GM12873 (cell line): Measurements from ENCODE around the gene RAP1A.

Experiments
- TF ChIP-seq, protein P1 (sequence below): IDR thresholded peaks from 2 replicates; pipeline ENCODE4 v1.5.1; 2012; ENCODE audit warnings: low read depth, mild to moderate bottlenecking, moderate library complexity, low read length, control low read depth; ENCODE audit not compliant: insufficient read depth; ENCODE audit errors: missing control alignments

Gene RAP1A

DNA sequence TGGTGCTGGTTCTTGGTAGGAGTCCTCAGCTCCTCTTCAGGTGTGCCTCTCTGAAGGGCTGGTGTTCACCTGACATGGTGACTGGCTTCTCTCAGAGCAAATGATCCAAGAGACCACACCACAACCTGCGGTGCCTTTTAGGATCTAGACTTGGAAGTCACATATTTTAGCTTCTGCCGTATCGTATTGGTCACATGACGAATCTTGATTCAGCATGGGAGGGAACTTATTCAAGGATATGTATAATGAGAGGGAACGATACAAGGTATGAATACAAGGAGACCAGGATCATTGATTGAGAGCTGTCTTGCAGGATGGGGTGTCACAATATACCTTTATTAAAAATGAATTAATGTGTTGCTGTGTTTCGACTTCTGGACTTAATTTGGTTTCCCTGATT is 58.0 kb downstream of the RAP1A start:
- TF ChIP-seq, protein P1, sequence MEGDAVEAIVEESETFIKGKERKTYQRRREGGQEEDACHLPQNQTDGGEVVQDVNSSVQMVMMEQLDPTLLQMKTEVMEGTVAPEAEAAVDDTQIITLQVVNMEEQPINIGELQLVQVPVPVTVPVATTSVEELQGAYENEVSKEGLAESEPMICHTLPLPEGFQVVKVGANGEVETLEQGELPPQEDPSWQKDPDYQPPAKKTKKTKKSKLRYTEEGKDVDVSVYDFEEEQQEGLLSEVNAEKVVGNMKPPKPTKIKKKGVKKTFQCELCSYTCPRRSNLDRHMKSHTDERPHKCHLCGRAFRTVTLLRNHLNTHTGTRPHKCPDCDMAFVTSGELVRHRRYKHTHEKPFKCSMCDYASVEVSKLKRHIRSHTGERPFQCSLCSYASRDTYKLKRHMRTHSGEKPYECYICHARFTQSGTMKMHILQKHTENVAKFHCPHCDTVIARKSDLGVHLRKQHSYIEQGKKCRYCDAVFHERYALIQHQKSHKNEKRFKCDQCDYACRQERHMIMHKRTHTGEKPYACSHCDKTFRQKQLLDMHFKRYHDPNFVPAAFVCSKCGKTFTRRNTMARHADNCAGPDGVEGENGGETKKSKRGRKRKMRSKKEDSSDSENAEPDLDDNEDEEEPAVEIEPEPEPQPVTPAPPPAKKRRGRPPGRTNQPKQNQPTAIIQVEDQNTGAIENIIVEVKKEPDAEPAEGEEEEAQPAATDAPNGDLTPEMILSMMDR, result no peak

DNA sequence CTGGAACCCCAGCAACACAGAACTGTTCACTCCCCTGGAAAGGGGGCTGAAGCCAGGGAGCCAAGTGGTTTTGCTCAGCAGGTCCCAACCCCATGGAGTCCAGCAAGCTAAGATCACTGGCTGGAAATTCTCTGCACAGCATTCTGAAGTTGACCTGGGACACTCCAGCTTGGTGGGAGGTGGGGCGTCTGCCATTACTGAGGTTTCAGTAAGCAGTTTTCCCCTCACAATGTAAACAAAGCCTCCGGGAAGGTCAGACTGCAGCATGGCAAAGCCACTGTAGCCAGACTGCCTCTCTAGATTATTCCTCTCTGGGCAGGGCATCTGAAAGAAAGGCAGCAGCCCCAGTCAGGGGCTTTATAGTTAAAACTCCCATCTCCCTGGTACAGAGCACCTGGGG is 60.0 kb downstream of the RAP1A start:
- TF ChIP-seq, protein P1, result no peak

DNA sequence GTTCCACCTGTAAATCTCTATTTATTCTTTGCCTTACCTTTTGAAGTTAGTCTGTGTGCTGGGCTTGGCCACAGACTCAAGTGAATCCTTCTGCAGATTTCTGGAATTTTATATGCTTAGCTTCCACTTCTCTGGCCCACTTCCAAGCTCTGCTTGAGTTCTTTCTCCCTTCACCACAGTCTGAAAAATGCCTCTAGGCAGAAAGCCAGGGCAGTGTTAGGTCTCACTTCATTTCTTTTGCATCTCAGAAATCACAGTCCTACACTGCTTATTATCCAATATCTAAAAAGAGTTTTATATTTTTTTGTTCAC is 70.7 kb downstream of the RAP1A start:
- TF ChIP-seq, protein P1, result no peak

DNA sequence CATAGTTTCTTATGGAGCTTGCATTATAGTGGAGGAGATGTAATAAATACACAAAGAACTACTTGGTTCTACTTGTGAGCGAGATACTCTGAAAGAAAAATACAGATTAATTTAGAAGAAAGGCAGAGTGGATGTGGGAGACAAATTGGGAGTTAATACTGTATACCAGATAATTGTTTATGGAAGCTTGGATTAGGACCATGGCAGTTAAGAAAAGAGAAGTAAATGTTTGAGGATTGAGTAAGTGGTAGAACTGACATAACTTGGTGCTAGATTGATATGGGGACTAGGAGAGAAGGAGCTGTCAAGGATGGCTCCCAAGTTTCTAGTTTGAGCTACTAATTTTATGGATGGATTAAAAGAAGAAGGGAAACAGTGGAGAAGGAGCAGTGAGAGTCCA is 72.3 kb downstream of the RAP1A start:
- TF ChIP-seq, protein P1, result no peak

DNA sequence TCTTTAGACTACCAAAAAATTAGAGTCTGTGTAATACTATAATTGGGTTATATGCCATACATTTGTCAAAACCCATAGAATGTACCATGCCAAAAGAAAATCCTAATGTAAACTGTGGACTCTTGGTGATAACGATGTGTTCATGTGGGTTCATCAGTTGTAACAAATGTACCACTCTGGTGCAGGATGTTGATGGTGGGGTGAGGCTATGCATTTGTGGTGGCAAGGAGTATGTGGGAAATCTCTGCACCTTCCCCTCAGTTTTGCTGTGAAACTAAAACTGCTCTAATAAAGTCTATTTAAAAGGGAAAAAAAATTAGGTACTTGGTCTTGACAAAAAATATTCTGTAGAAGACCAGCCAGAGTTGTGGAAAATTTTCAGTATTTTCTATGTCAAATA is 76.2 kb downstream of the RAP1A start:
- TF ChIP-seq, protein P1, result no peak

DNA sequence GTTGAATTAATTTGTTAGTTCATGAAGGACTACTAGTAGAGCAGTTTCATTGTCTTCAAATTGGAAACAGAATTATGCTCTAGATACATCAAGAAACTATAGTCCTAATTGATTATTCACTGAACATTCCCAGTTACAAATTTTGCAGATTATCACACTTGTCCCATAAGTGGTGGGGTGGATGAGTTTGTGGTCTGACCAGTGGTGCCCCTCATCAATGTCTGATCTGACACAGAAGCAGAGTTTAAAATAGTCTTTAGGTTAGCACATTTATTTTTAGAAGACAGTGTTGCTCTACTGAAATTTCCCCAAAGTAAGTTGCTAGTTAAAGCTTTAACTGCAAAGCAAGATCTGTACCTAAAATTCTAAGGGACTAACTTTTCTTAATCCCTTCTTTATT is 76.7 kb downstream of the RAP1A start:
- TF ChIP-seq, protein P1, result no peak

DNA sequence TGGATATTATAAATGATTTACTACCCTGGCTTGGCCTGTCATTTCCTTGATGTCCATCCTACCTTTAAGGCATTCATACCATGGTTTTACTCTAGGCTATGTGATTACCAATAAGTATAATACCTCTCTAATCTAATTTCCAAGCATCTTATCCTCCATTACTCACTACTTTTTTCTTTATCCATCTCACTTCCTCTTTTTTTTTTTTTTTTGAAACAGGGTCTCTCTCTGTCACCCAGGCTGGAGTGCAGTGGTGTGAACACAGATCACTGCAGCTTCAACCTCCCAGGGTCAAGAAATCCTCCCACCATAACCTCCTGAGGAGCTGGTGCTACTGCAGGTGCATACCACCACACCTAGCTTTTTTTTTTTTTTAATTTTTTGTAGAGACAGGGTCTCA is 79.7 kb downstream of the RAP1A start:
- TF ChIP-seq, protein P1, result no peak
